IgD-negative memory B cell (primary cell): ENCODE data around the gene SCUBE2. TPM values are rescaled to one million over a fixed set of nuclear protein-coding genes. Genes with fewer than 3 reads are reported as not detected.
A peak's percentile ranks its signal among the peaks of the same experiment; 100 is the strongest.

Experiments
- H3K27ac Mint-ChIP-seq, 3 donors: one replicate each; pipeline ENCODE4 v1.8.0; 2020 to 2022; ENCODE audit warnings: mild to moderate bottlenecking in 3 of 3, mixed read lengths in 3 of 3, moderate library complexity in 1 of 3
- H3K27me3 Mint-ChIP-seq: one replicate; pipeline ENCODE4 v1.8.0; 2021; ENCODE audit warnings: mixed read lengths
- H3K36me3 Mint-ChIP-seq: one replicate; pipeline ENCODE4 v1.8.0; 2020; ENCODE audit warnings: mild to moderate bottlenecking, mixed read lengths
- H3K4me1 Mint-ChIP-seq, 3 donors: one replicate each; pipeline ENCODE4 v1.8.0; 2020 to 2022; ENCODE audit warnings: mixed read lengths in 3 of 3, mild to moderate bottlenecking in 1 of 3
- H3K4me3 Mint-ChIP-seq, 4 donors: one replicate each; pipeline ENCODE4 v1.8.0; 2020 to 2022; ENCODE audit warnings: mild to moderate bottlenecking in 4 of 4, mixed read lengths in 4 of 4, moderate library complexity in 3 of 4
- H3K9me3 Mint-ChIP-seq, 3 donors: one replicate each; pipeline ENCODE4 v1.8.0; 2020 to 2021; ENCODE audit warnings: mixed read lengths in 3 of 3, mild to moderate bottlenecking in 1 of 3
- polyA plus RNA-seq: library from polyadenylated mRNA; unstranded; fragments of 300-500 nt; fragmentation: Illumina TruSeq; gene quantifications from one replicate; pipeline ENCODE4 v1.2.3, GENCODE V29; 2021

SCUBE2 gene
- polyA plus RNA-seq, 1 donor from 2014 or later = not detected

DNA sequence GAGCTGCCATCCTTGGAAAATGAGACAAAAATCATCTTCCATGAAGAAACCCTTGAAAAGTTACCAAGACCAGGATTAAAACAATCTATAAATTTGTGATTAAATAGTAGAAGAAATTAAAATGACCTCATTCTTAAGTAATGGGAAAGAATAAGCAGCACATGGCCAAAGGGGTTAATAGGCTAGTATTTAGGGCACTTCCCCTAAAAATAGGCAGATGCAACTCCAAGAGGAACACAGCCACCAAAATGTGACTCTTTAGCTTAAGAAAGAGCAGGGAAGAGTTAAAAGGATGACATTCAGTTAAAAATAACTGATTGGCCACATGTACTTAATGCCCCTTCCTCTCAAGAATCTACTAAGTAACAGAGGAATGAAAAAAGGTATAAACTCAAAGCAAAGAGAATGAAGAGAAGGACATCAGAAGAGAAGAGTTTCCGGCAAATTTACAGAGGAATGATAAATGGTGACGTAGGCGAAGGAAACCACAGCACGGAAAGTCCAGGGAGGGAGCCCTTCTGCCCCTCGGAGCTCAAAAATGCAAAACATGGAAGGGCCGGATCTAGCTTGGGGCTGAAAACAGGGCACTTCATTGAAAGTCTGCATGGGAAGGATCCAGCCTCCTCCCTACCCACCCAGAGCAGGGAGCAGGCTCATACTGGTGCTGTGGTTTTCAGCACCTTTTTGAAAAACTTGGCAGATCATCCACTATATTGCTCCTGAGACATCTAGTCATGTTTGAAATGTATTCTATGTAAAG lies 17.8 kb downstream of the SCUBE2 start:
- no peaks in the 10 kb centered on the region for H3K9me3 Mint-ChIP-seq
- H3K36me3 Mint-ChIP-seq = peaks cover 2% of the 10 kb centered on the region
- H3K4me1 Mint-ChIP-seq = no peaks in the 10 kb centered on the region
- no peak overlapping the region for H3K27ac Mint-ChIP-seq
- H3K27me3 Mint-ChIP-seq = peaks cover 36% of the 10 kb centered on the region
- H3K4me3 Mint-ChIP-seq = no peak overlapping the region

GRCh38 chr11:9072626-9073176 lies 18.7 kb downstream of the SCUBE2 start:
- Mint-ChIP-seq H3K4me3 (no peak overlapping the region), H3K36me3 (peaks cover 2% of the 10 kb centered on the region), H3K4me1 (no peaks in the 10 kb centered on the region), H3K27me3 (peaks cover 38% of the 10 kb centered on the region), H3K9me3 (no peaks in the 10 kb centered on the region), H3K27ac (no peak overlapping the region)

GRCh38 chr11:9071692-9072091 lies 19.7 kb downstream of the SCUBE2 start:
- no peak overlapping the region for H3K4me3 Mint-ChIP-seq
- no peak overlapping the region for H3K27ac Mint-ChIP-seq
- peaks cover 2% of the 10 kb centered on the region for H3K36me3 Mint-ChIP-seq
- no peaks in the 10 kb centered on the region for H3K4me1 Mint-ChIP-seq
- H3K27me3 Mint-ChIP-seq = peaks cover 36% of the 10 kb centered on the region
- H3K9me3 Mint-ChIP-seq = no peaks in the 10 kb centered on the region

DNA sequence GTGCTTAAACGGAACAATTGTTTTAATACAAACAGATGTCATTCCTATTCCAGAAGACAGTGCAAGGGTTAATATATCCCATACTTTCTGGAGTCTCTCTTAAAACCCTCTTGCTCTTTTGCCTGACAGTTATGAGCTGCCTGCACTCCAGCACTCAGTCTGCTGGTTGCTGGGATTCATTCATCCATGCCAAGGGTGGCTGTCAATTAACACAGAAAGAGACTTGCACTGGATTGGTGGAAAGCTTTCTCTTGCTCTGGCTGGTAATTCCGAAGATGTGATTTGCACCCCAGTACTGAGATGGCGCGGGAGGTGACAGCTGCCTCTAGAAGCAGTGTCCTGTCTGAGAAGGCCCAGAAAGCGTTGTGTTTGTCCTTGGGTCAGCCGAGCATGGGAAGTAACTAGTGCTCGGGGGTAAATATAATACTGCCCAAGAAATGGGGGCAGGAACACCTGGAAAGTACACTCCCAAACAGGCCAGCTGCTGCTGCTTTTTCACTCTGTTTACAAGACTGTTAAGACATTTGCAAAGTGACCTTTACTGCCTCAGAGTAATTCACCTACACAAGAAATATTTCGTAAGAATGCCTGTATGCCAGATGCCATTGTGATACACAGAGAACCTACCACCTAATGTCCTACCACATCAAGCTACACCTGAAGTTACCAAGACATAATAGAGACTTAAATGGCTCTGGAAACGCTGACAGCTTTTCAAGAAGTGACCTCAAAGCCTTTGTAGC lies 20.5 kb downstream of the SCUBE2 start:
- Mint-ChIP-seq H3K27me3 (peaks cover 36% of the 10 kb centered on the region), H3K36me3 (peaks cover 2% of the 10 kb centered on the region), H3K4me1 (no peaks in the 10 kb centered on the region), H3K4me3 (no peak overlapping the region), H3K27ac (no peak overlapping the region), H3K9me3 (no peaks in the 10 kb centered on the region)

- Mint-ChIP-seq H3K36me3 (peaks cover 2% of the 10 kb centered on the region), H3K4me3 (no peak overlapping the region), H3K4me1 (no peaks in the 10 kb centered on the region), H3K27me3 (peaks cover 32% of the 10 kb centered on the region), H3K27ac (no peak overlapping the region), H3K9me3 (no peaks in the 10 kb centered on the region)
Observed at GRCh38 chr11:9069862-9070470, 21.4 kb downstream of the SCUBE2 start.

GRCh38 chr11:9069256-9069655 lies 22.1 kb downstream of the SCUBE2 start:
- H3K27ac Mint-ChIP-seq = no peak overlapping the region
- no peaks in the 10 kb centered on the region for H3K4me1 Mint-ChIP-seq
- peaks cover 2% of the 10 kb centered on the region for H3K36me3 Mint-ChIP-seq
- H3K4me3 Mint-ChIP-seq = no peak overlapping the region
- peaks cover 32% of the 10 kb centered on the region for H3K27me3 Mint-ChIP-seq
- H3K9me3 Mint-ChIP-seq = no peaks in the 10 kb centered on the region

- Mint-ChIP-seq H3K36me3 (peaks cover 2% of the 10 kb centered on the region), H3K27ac (no peak overlapping the region), H3K4me1 (no peaks in the 10 kb centered on the region), H3K27me3 (peaks cover 20% of the 10 kb centered on the region), H3K4me3 (no peak overlapping the region), H3K9me3 (no peaks in the 10 kb centered on the region)
Observed at GRCh38 chr11:9066433-9066925, 24.9 kb downstream of the SCUBE2 start.

GRCh38 chr11:9065607-9066432 lies 25.6 kb downstream of the SCUBE2 start:
- Mint-ChIP-seq H3K27me3 (peaks cover 16% of the 10 kb centered on the region), H3K27ac (peak overlapping the region in 1 of 3 donors; percentile 13), H3K9me3 (no peaks in the 10 kb centered on the region), H3K36me3 (peaks cover under 1% of the 10 kb centered on the region), H3K4me3 (no peak overlapping the region), H3K4me1 (peaks cover 0 to 2% (median 0%) of the 10 kb centered on the region in 3 donors)

GRCh38 chr11:9061807-9062206 lies 29.6 kb downstream of the SCUBE2 start:
- peaks cover 6% of the 10 kb centered on the region for H3K27me3 Mint-ChIP-seq
- no peak overlapping the region for H3K27ac Mint-ChIP-seq
- H3K4me3 Mint-ChIP-seq = no peak overlapping the region
- H3K9me3 Mint-ChIP-seq = no peaks in the 10 kb centered on the region
- no peaks in the 10 kb centered on the region for H3K36me3 Mint-ChIP-seq
- peaks cover 0 to 5% (median 0%) of the 10 kb centered on the region in 3 donors for H3K4me1 Mint-ChIP-seq

DNA sequence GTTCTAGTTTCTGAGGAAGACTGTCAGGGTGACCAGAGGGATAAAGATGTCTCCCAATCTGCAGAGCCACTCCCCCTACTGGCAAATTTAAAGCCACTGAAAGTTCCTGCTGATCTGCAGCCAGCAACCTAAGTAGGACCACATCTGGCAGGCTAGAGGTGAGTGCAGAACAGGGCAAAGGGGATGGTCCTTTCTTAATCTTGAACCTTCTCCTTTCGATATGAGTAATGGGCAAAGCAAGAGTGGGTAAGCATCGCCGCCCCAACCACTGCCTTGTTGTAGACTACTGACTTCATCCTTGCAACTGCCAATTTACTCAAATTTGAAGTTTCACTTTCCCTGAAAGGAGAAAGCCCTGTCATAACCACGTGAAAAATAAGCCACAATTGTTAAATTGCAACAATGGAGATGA lies 30.7 kb downstream of the SCUBE2 start:
- Mint-ChIP-seq H3K4me3 (peak overlapping the region in 1 of 4 donors; percentile 38), H3K27ac (no peak overlapping the region)

GRCh38 chr11:9059406-9059805 lies 32.0 kb downstream of the SCUBE2 start:
- H3K36me3 Mint-ChIP-seq = no peaks in the 10 kb centered on the region
- no peak overlapping the region for H3K27ac Mint-ChIP-seq
- H3K4me3 Mint-ChIP-seq = no peak overlapping the region
- H3K4me1 Mint-ChIP-seq = peaks cover 0 to 5% (median 0%) of the 10 kb centered on the region in 3 donors
- no peaks in the 10 kb centered on the region for H3K9me3 Mint-ChIP-seq
- peaks cover 6% of the 10 kb centered on the region for H3K27me3 Mint-ChIP-seq

More for the DNA sequence above, 30.7 kb downstream of the SCUBE2 start:
- Mint-ChIP-seq H3K9me3 (no peaks in the 10 kb centered on the region), H3K27me3 (peaks cover 6% of the 10 kb centered on the region), H3K36me3 (no peaks in the 10 kb centered on the region), H3K4me1 (peaks cover 0 to 5% (median 0%) of the 10 kb centered on the region in 3 donors)

DNA sequence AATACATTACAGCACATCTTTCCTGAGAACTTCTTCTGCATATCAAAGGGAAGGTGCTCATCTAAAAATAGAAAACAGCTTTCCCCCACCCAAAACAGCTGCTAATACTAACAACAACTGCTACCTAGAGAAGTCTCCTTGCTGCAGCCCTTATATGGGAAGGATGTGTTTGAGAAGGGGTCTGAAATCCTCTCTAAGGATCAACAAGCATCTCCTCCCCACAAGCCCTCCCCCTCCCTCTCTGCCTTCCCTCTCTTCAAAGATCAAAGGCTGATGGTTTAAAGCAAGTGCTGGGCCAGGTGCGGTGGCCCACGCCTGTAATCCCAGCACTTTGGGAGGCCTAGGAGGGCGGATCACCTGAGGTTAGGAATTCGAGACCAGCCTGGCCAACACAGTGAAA lies 33.5 kb downstream of the SCUBE2 start:
- Mint-ChIP-seq H3K4me3 (no peak overlapping the region), H3K36me3 (no peaks in the 10 kb centered on the region), H3K27me3 (peaks cover 6% of the 10 kb centered on the region), H3K27ac (no peak overlapping the region), H3K9me3 (no peaks in the 10 kb centered on the region), H3K4me1 (peaks cover 0 to 5% (median 0%) of the 10 kb centered on the region in 3 donors)

GRCh38 chr11:9057007-9057406 lies 34.4 kb downstream of the SCUBE2 start:
- no peaks in the 10 kb centered on the region for H3K9me3 Mint-ChIP-seq
- H3K27ac Mint-ChIP-seq = no peak overlapping the region
- H3K4me1 Mint-ChIP-seq = peaks cover 0 to 5% (median 0%) of the 10 kb centered on the region in 3 donors
- peaks cover 6% of the 10 kb centered on the region for H3K27me3 Mint-ChIP-seq
- H3K36me3 Mint-ChIP-seq = no peaks in the 10 kb centered on the region
- no peak overlapping the region for H3K4me3 Mint-ChIP-seq

GRCh38 chr11:9056467-9056866 lies 34.9 kb downstream of the SCUBE2 start:
- H3K27me3 Mint-ChIP-seq = peaks cover 6% of the 10 kb centered on the region
- no peaks in the 10 kb centered on the region for H3K9me3 Mint-ChIP-seq

More at GRCh38 chr11:9056467-9056866, 34.9 kb downstream of the SCUBE2 start:
- Mint-ChIP-seq H3K4me3 (no peak overlapping the region), H3K36me3 (no peaks in the 10 kb centered on the region), H3K27ac (no peak overlapping the region), H3K4me1 (peaks cover 0 to 5% (median 0%) of the 10 kb centered on the region in 3 donors)
